Measurements from ENCODE around the gene ARHGAP31.
"Not testable (repeated sequence)": the region's sequence is repeated elsewhere in the genome, so short reads cannot be mapped to it uniquely, and the experiment has no call there.

ARHGAP31 gene

DNA sequence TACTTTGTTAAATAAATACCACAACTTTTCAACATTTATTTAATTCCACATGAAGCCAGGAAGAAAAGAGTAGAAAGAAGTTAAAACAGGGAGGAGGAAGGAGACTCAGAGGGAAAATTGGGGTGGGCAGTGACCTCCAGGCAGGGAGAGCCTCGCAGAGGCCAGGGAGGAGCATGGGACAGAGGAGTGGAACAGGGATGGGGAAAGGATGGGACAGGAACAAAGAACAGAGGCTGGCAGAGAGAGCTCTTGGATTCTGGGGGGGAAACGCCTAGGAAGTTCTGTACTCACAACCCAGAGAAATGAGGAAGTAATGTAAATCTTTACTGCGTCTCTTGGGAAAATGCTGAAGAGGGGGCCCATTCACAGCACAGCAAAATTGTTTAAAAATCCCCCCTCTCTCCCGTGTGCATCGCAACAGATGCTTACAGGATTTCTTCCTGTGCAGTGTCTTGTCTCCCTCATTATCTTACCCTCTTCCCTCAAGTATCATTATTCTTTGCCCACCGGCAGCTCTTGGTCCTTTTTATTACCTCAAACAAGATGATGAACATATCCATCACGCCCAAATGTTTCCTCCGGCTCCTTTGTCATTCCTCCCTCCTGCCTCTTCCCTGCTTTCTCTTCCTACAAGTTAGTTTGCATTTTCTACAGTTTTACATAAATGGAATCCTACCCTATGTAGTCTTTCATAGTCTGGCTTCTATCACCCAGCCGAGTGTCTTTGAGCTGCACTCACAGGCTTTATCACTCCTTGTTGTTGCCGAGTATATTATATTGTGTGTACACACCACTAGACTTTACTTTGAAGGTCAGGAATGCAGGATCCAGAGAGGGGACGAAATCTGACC, 65.5 kb downstream of the ARHGAP31 start:
- peak overlapping the region; percentile 8 for H3K9ac ChIP-seq (ENCODE audit: low read length)
- H3K4me1 ChIP-seq (ENCODE audit: control insufficient read depth, low read depth, low read length) = peaks cover 26% of the 10 kb centered on the region
- H3K27me3 ChIP-seq (ENCODE audit: control insufficient read depth, insufficient read depth, low read length) = no peaks in the 10 kb centered on the region
- H3K36me3 ChIP-seq (ENCODE audit: control insufficient read depth, low read depth, low read length) = no peaks in the 10 kb centered on the region
- H3K27ac ChIP-seq (ENCODE audit: low read length) = peak overlapping the region; percentile 6
- H3K9me3 ChIP-seq (ENCODE audit: control insufficient read depth, low read depth, low read length) = no peaks in the 10 kb centered on the region
- H3K4me3 ChIP-seq (ENCODE audit: low read length) = peak overlapping the region; percentile 1

DNA sequence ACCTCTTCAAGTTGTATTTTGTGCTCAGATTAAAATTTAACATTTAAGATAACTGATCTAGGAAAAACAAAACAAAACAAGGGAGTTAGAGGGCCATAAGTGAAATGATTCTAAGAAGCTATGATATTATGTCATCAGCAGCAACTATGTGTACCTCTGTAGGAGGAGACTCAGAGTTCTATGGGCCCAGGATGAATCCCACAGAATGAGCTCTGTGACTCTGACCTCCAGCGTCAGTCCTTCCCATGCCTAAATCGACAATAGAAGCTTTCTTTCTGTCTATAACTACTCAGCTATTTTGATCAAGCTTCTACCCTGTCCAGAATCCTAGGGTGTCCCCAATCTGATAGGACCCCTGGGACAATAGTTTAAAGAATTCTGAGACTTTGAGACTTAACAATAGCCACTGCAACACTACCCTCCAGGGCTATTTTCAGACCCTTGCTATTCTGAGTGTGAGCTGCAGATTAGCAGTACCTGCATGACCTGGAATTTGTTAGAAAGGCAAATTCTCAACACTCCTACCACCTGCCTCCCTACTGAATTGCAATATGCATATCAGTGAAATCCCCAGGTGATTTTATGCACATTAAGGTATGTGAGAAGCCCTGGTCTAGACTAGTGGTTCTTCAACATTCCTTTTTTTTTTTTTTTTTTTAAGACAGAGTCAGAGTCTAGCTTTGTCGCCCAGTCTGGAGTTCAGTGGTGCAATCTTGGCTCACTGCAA, 66.7 kb downstream of the ARHGAP31 start:
- no peaks in the 10 kb centered on the region for H3K27me3 ChIP-seq (ENCODE audit: control insufficient read depth, insufficient read depth, low read length)
- peaks cover 31% of the 10 kb centered on the region for H3K4me1 ChIP-seq (ENCODE audit: control insufficient read depth, low read depth, low read length)
- H3K9ac ChIP-seq (ENCODE audit: low read length) = no peak overlapping the region
- H3K4me3 ChIP-seq (ENCODE audit: low read length) = peak overlapping the region; percentile 25
- no peaks in the 10 kb centered on the region for H3K36me3 ChIP-seq (ENCODE audit: control insufficient read depth, low read depth, low read length)
- H3K27ac ChIP-seq (ENCODE audit: low read length) = peak overlapping the region; percentile 21
- no peaks in the 10 kb centered on the region for H3K9me3 ChIP-seq (ENCODE audit: control insufficient read depth, low read depth, low read length)

DNA sequence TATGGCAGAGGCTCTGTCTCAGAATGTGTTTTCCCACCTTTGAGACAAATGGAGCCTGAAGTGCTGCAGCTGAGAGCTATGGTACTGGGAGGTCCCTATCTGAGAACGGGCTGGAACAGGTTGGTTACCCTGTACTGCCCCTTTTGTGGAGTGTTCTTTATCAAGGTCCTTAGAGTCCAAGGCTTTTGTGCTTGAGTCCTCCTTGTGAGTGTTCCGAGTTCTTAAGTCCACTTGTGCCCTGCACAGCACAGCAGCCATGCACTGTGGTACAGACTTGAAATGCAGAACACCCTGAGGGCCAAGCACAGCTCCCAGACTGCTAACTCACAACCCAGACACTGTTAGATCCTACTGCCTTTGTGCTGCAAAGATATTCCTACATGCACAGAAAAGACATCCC, 67.8 kb downstream of the ARHGAP31 start:
- Histone ChIP-seq H3K9me3 (ENCODE audit: control insufficient read depth, low read depth, low read length) (no peaks in the 10 kb centered on the region), H3K4me1 (ENCODE audit: control insufficient read depth, low read depth, low read length) (peaks cover 29% of the 10 kb centered on the region), H3K36me3 (ENCODE audit: control insufficient read depth, low read depth, low read length) (no peaks in the 10 kb centered on the region), H3K27me3 (ENCODE audit: control insufficient read depth, insufficient read depth, low read length) (no peaks in the 10 kb centered on the region), H3K4me3 (ENCODE audit: low read length) (no peak overlapping the region), H3K27ac (ENCODE audit: low read length) (no peak overlapping the region), H3K9ac (ENCODE audit: low read length) (no peak overlapping the region)

DNA sequence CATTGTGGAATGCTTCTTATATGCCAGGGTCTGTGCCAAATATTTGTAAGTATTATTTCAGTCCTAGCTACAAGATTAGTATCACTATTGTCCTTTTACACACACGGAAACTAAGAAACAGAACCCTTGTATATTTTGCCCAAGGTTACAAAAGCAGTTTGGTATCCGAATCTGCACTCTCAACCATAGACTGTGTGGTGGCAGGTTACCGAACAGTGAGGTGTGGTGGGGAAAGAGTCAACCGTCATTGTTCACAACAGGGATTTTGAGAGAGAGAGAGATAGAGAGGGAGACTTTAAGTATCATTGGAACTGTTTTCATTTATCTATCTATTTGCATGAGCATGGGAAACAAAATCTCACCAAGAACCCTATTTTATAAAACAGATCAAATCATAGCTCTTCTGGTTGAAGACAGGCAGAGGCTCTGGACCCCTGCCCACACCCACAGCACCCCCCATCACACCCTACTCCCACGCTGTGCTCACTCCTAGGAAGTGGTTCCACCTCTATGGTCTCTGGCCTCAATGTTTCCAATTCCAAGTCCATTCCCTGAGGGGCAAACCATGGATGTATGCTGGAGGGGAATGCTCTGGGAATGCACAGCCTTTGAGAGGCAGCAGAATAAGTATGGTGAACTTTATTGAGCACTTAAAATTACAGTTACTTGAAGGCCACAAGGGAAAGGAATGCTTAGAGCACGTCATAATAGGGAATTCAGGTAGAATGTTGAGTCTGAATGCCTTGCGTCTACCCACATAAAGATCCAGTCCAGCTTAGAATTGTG, 69.0 kb downstream of the ARHGAP31 start:
- Histone ChIP-seq H3K9ac (ENCODE audit: low read length) (no peak overlapping the region), H3K36me3 (ENCODE audit: control insufficient read depth, low read depth, low read length) (no peaks in the 10 kb centered on the region), H3K4me3 (ENCODE audit: low read length) (no peak overlapping the region), H3K4me1 (ENCODE audit: control insufficient read depth, low read depth, low read length) (peaks cover 24% of the 10 kb centered on the region), H3K27ac (ENCODE audit: low read length) (no peak overlapping the region), H3K9me3 (ENCODE audit: control insufficient read depth, low read depth, low read length) (no peaks in the 10 kb centered on the region), H3K27me3 (ENCODE audit: control insufficient read depth, insufficient read depth, low read length) (no peaks in the 10 kb centered on the region)

DNA sequence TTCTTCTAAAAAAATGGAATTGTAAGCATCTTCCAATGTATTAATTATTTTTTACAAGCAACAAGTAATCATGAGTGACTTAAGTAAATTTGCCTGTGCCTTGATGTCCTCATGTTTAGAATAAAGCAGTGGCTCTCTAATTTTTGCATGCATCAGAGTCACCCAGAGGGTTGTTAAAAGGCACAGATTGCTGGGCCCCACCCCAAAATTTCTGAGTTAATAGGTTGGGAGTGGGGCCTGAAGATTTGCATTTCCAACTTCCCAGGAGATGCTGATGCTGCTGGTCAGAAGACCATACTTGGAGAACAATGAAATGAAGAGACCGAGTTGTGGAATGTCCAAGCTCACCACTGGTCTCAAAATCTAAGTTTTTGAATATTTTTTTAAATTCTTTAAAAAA, 70.2 kb downstream of the ARHGAP31 start:
- H3K36me3 ChIP-seq (ENCODE audit: control insufficient read depth, low read depth, low read length) = no peaks in the 10 kb centered on the region
- H3K4me3 ChIP-seq (ENCODE audit: low read length) = no peak overlapping the region
- no peaks in the 10 kb centered on the region for H3K27me3 ChIP-seq (ENCODE audit: control insufficient read depth, insufficient read depth, low read length)
- no peak overlapping the region for H3K27ac ChIP-seq (ENCODE audit: low read length)
- no peak overlapping the region for H3K9ac ChIP-seq (ENCODE audit: low read length)
- H3K9me3 ChIP-seq (ENCODE audit: control insufficient read depth, low read depth, low read length) = no peaks in the 10 kb centered on the region
- peaks cover 22% of the 10 kb centered on the region for H3K4me1 ChIP-seq (ENCODE audit: control insufficient read depth, low read depth, low read length)

DNA sequence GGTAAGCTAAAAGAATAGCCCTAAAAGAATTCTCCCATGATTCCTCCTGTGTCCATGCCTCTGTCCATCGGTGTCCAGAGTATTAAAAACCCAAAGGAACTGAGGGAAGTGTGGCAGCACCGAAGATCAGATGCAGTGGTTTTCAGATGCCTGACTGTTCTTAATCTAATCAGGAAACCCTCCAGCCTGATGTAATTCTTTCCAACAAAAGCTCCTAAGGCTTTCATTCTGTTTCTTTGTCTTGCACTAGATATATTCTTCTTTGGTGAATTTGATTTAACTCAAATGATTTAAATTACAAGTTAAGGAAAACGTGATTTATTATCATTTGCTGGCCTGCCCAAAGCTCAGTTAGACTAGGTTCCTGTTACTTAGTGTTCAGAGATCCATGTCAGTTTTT, 71.2 kb downstream of the ARHGAP31 start:
- H3K9me3 ChIP-seq (ENCODE audit: control insufficient read depth, low read depth, low read length) = no peaks in the 10 kb centered on the region
- H3K36me3 ChIP-seq (ENCODE audit: control insufficient read depth, low read depth, low read length) = no peaks in the 10 kb centered on the region
- no peak overlapping the region for H3K4me3 ChIP-seq (ENCODE audit: low read length)
- no peak overlapping the region for H3K27ac ChIP-seq (ENCODE audit: low read length)
- no peak overlapping the region for H3K9ac ChIP-seq (ENCODE audit: low read length)
- H3K27me3 ChIP-seq (ENCODE audit: control insufficient read depth, insufficient read depth, low read length) = no peaks in the 10 kb centered on the region
- peaks cover 12% of the 10 kb centered on the region for H3K4me1 ChIP-seq (ENCODE audit: control insufficient read depth, low read depth, low read length)

DNA sequence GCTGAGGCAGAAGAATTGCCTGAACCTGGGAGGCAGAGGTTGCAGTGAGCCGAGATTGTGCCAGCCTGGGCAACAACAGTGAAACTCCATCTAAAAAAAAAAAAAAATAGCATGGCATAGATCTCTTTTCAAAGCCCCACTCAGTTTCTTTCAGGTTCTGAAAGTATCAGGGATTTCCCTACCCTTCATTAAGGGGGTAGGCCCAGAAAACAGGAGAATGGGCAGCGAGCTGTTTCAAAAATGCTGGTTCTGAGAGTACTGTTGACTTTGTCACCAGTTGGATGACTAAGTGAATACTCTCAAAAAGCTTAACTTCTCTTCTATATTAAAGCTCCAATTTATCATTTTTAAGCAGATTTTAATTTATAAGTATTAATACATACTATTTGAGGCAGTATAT, 72.8 kb downstream of the ARHGAP31 start:
- H3K4me3 ChIP-seq (ENCODE audit: low read length) = no peak overlapping the region
- H3K36me3 ChIP-seq (ENCODE audit: control insufficient read depth, low read depth, low read length) = no peaks in the 10 kb centered on the region
- no peaks in the 10 kb centered on the region for H3K9me3 ChIP-seq (ENCODE audit: control insufficient read depth, low read depth, low read length)
- no peak overlapping the region for H3K9ac ChIP-seq (ENCODE audit: low read length)
- no peaks in the 10 kb centered on the region for H3K27me3 ChIP-seq (ENCODE audit: control insufficient read depth, insufficient read depth, low read length)
- H3K27ac ChIP-seq (ENCODE audit: low read length) = no peak overlapping the region
- peaks cover 5% of the 10 kb centered on the region for H3K4me1 ChIP-seq (ENCODE audit: control insufficient read depth, low read depth, low read length)

DNA sequence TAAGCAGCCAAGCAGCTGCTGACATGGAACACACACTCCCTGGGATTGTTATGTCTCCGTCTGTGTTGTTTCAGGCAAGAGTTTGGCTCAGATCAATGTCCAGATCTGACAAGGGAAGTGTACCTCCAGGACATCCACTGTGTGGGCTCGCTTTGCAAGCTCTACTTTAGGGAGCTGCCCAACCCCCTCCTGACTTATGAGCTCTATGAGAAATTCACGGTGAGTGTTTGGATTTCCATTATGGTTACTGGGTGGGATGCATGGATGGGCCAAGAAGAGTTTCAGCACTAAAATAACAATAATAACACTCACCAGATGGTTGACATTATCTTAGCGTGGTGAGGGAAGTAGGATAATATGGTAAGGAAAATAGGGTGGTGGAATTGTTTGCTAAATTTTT, 74.1 kb downstream of the ARHGAP31 start:
- H3K27ac ChIP-seq (ENCODE audit: low read length) = no peak overlapping the region
- H3K9ac ChIP-seq (ENCODE audit: low read length) = no peak overlapping the region
- no peak overlapping the region for H3K4me3 ChIP-seq (ENCODE audit: low read length)
- no peaks in the 10 kb centered on the region for H3K9me3 ChIP-seq (ENCODE audit: control insufficient read depth, low read depth, low read length)
- no peaks in the 10 kb centered on the region for H3K36me3 ChIP-seq (ENCODE audit: control insufficient read depth, low read depth, low read length)
- peaks cover 5% of the 10 kb centered on the region for H3K4me1 ChIP-seq (ENCODE audit: control insufficient read depth, low read depth, low read length)
- H3K27me3 ChIP-seq (ENCODE audit: control insufficient read depth, insufficient read depth, low read length) = no peaks in the 10 kb centered on the region

DNA sequence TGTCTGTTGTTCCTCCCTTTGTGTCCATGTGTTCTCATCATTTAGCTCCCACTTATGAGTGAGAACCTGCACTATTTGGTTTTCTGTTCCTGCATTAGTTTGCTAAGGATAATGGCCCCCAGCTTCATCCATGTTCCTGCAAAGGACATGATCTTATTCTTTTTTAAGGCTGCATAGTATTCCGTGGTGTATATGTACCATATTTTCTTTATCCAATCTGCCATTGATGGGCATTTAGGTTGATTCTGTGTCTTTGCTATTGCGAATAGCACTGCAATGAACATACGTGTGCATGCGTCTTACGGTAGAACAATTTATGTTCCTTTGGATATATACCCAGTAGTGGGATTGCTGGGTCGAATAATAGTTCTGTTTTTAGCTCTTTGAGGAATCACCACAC, 77.6 kb downstream of the ARHGAP31 start:
- not testable (repeated sequence) for H3K27ac ChIP-seq (ENCODE audit: low read length)

DNA sequence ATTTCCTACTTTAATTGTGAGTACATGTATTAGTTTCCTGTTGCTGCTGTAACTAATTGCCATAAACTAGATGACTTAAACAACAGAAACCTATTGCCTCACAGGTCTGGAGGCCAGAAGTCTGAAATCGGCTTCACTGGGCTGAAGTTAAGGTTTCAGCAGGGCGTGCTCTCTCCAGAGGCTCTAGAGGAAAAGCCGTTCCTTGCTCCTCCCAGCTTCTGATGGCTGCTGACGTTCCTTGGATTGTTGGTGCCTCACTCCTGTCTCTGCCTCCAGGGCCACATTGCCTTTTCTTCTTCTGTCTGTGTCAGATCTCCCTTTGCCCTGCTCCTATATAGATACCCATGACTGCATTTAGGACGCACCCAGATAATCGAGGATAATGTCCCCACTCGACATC, 80.9 kb downstream of the ARHGAP31 start:
- H3K9ac ChIP-seq (ENCODE audit: low read length) = no peak overlapping the region
- no peak overlapping the region for H3K27ac ChIP-seq (ENCODE audit: low read length)
- no peaks in the 10 kb centered on the region for H3K27me3 ChIP-seq (ENCODE audit: control insufficient read depth, insufficient read depth, low read length)
- no peak overlapping the region for H3K4me3 ChIP-seq (ENCODE audit: low read length)
- no peaks in the 10 kb centered on the region for H3K9me3 ChIP-seq (ENCODE audit: control insufficient read depth, low read depth, low read length)
- H3K4me1 ChIP-seq (ENCODE audit: control insufficient read depth, low read depth, low read length) = no peaks in the 10 kb centered on the region
- no peaks in the 10 kb centered on the region for H3K36me3 ChIP-seq (ENCODE audit: control insufficient read depth, low read depth, low read length)

More for the DNA sequence above, 77.6 kb downstream of the ARHGAP31 start:
- not testable (repeated sequence) for H3K9ac ChIP-seq (ENCODE audit: low read length); H3K4me3 ChIP-seq (ENCODE audit: low read length); H3K4me1 ChIP-seq (ENCODE audit: control insufficient read depth, low read depth, low read length); H3K36me3 ChIP-seq (ENCODE audit: control insufficient read depth, low read depth, low read length); H3K27me3 ChIP-seq (ENCODE audit: control insufficient read depth, insufficient read depth, low read length); H3K9me3 ChIP-seq (ENCODE audit: control insufficient read depth, low read depth, low read length)

DNA sequence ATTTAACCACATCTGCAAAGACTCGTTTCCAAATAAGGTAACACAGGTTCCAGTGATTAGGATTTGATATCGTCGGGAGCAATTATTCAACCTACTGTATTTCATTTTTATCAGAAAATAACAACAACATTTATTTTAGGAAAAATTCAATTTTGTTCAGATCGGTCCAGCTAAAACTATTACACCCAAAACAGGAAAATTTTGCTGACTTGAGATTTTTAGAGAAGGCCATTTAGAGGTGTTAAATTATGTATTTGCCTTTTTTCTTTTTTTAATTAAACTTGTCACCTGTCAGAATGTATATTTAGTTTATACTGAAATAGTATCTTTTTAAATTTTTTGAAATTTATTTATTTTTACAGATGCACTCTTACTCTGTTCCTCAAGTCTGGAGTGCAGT, 81.3 kb downstream of the ARHGAP31 start:
- no peak overlapping the region for H3K9ac ChIP-seq (ENCODE audit: low read length)
- H3K4me1 ChIP-seq (ENCODE audit: control insufficient read depth, low read depth, low read length) = no peaks in the 10 kb centered on the region
- no peak overlapping the region for H3K4me3 ChIP-seq (ENCODE audit: low read length)
- H3K36me3 ChIP-seq (ENCODE audit: control insufficient read depth, low read depth, low read length) = no peaks in the 10 kb centered on the region
- no peaks in the 10 kb centered on the region for H3K27me3 ChIP-seq (ENCODE audit: control insufficient read depth, insufficient read depth, low read length)
- no peak overlapping the region for H3K27ac ChIP-seq (ENCODE audit: low read length)
- no peaks in the 10 kb centered on the region for H3K9me3 ChIP-seq (ENCODE audit: control insufficient read depth, low read depth, low read length)

All from iPS-18a (cell line).